ENCODE measurements around the gene FSTL3.
"Not testable (repeated sequence)": the region's sequence is repeated elsewhere in the genome, so short reads cannot be mapped to it uniquely, and the experiment has no call there.

Gene FSTL3

GRCh38 chr19:711254-711653, 35.1 kb downstream of the FSTL3 start:
- DNase-seq, result no peak

- DNase-seq, result no peak
These were observed 39.2 kb downstream of the FSTL3 start for GRCh38 chr19:715347-715746.

GRCh38 chr19:718251-718951, 42.2 kb downstream of the FSTL3 start:
- DNase-seq, result no peak

GRCh38 chr19:718991-719512, 42.9 kb downstream of the FSTL3 start:
- DNase-seq, result no peak

GRCh38 chr19:719636-720344, 43.6 kb downstream of the FSTL3 start:
- DNase-seq, result no peak

- DNase-seq, result no peak
These were observed 44.4 kb downstream of the FSTL3 start for GRCh38 chr19:720345-721160.

GRCh38 chr19:722553-723101, 46.4 kb downstream of the FSTL3 start:
- no peak for DNase-seq

GRCh38 chr19:723247-723646, 47.1 kb downstream of the FSTL3 start:
- DNase-seq, result no peak

GRCh38 chr19:723714-724113, 47.5 kb downstream of the FSTL3 start:
- no peak for DNase-seq

GRCh38 chr19:725461-726089, 49.4 kb downstream of the FSTL3 start:
- DNase-seq, result no peak

- no peak for DNase-seq
These were observed 51.1 kb downstream of the FSTL3 start for GRCh38 chr19:726993-727956.

GRCh38 chr19:728011-728410, 51.8 kb downstream of the FSTL3 start:
- no peak for DNase-seq

GRCh38 chr19:729564-729963, 53.4 kb downstream of the FSTL3 start:
- not testable (repeated sequence) for DNase-seq

GRCh38 chr19:729965-730668, 53.9 kb downstream of the FSTL3 start:
- no peak for DNase-seq

GRCh38 chr19:731000-731399, 54.8 kb downstream of the FSTL3 start:
- DNase-seq, result no peak

GRCh38 chr19:732148-733069, 56.2 kb downstream of the FSTL3 start:
- DNase-seq, result no peak
